Fibroblast of the conjunctiva (primary cell): ENCODE data around the gene HHATL.
A peak's percentile ranks its signal among the peaks of the same experiment; 100 is the strongest.

Experiments
- DNase-seq: peaks from one replicate; pipeline ENCODE4 v3.0.0-alpha.2; 2010; ENCODE audit warnings: low read depth

HHATL gene

GRCh38 chr3:42702066-42702951, at the start of gene HHATL:
TSS of gene HHATL (minus strand) at chr3:42702798. CDS start at chr3:42700826, 1,972 bp downstream.
- DNase-seq: no peak

GRCh38 chr3:42751609-42752008, 49.0 kb upstream of the HHATL start:
- no peak for DNase-seq

DNA sequence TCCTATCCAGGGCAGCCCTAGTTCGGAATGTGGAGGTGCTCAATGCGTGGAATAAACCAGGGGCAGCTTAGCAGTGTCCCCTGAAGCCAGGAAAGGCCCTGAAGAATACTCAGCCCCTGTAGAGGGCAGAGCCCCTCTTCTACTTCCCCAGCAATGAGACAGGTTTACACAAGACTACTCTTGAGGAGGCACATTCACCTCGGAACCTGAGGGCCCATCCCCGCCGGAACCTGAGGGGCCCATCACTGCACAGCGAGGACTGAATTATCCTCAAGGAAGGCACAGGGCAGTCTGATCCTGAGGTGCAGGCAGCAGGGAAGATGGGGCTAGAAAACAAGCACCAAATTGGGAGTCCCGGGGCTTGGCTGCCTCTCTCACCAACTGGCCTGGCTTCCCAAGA, 48.2 kb upstream of the HHATL start:
- no peak for DNase-seq

DNA sequence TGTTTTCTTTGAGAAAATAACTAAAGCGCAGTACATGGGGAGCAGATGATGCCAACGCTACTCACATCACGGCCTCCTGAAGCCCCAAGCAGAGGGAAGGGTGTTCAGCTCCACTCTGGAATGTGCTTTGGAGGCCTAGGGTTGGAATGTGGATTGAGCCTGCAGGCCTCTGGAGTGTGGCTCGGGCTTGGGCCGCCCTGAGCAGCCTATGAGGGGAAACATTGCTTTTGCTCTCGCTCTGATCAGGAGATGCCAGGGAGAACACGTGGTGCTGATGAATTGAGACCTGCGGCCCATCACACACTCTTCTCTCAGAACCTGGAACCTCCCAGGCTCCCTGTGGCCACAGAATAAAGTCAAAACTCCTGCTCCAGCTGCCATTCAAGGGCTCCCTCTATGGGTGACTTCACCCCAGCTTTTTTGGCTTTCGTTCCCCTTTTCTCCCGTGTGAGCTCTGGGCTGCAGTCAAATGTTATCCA, 47.2 kb upstream of the HHATL start:
- peak; percentile 33 for DNase-seq

GRCh38 chr3:42749025-42749752, 46.6 kb upstream of the HHATL start:
- DNase-seq: no peak

GRCh38 chr3:42747581-42747980, 45.0 kb upstream of the HHATL start:
- DNase-seq: no peak

- peak; percentile 76 for DNase-seq
These were observed 44.2 kb upstream of the HHATL start for GRCh38 chr3:42746455-42747450.

DNA sequence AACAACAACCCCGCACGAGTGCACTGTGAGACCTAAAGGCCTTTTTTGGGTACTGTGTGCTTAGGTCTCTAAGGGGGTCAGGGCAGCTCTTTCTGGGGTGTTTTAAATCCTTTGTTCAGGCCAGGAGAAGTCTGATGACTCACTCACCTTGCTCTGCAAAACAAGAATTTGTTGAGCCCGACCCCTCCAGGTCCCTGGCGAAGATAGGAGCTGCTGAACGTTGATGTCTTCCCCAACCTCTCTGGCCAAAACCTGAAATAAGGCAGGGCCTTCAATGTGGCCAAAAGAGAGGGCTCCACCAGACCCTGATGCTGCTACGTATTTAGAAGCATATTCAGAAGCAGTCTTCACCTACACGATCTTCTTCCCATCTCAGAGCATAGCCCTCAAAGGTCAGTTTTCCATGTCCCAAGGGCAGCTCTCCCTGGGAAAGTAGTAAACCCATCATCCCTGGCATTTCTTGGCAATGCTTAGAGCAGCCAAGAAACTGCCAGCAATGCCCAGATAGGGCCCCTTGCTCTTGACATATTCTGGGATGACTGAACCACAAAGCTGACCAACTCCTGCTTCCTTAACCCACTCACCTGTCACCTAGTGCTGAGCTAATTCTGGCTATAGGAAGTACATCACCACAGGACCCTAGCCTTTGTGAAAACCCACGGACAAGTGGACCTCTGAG, 43.3 kb upstream of the HHATL start:
- DNase-seq: no peak

DNA sequence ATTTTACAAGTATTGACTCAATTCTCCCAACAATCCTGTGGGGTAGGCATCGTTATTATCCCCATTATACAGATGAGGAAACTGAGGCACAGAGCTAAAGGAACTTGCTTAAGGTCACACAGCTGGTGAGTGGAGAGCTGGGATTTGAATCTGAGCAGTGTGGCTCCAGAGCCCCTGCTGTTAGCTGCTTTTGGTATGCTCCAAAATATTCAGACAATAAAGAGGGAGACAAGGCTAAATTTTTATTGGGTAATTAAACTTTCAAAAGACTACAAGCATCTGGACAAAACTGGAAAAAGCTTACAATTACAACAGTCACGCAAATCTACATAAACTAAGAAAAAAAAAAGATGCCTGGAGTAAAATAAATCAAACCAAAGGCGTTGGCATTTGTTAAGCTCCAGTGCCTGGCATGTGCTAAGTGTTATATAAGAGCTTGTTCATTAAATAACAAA, 42.7 kb upstream of the HHATL start:
- DNase-seq: no peak

- no peak for DNase-seq
These were observed 40.8 kb upstream of the HHATL start for GRCh38 chr3:42743204-42743995.

DNA sequence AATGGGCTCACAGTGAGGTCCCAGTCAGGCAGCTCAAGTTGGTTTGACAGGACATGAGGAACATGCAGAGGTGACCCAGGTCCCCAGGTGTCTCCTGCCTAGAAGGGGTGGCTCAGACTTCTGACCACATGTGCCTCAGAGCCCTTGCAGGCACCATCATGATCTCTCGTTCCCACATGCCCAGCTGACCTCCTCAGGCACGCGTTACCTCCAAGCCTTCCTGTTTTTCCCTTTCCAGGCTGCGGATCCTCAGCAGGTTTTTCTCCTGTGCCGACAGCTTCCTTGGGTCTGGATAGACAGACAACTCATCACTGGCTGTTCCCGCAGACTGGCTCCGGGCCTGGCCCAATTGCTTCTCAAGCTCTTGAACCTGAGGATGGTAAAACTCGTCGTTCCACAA, 40.1 kb upstream of the HHATL start:
- no peak for DNase-seq

DNA sequence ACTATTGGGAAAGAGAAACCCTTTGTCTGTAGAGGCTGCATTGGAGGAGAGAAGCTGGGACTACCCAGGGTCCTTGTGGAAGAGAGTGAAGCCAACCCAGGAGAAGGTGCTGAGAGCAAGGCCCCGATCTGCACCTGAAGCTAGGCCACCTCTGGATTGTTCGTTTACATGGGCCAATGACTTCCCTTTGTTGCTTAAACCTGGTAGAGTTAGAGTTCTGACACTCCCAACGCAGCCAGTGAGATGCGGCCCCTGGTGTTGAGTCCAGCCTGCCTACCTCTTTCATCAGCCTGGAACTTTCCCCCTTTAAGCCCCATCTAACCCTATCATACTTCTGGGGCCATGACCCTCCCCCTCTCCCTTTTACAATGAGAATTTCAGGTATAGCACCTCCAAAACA, 39.7 kb upstream of the HHATL start:
- DNase-seq: no peak

GRCh38 chr3:42741796-42742195, 39.2 kb upstream of the HHATL start:
- DNase-seq: no peak

- no peak for DNase-seq
These were observed 37.0 kb upstream of the HHATL start for GRCh38 chr3:42739401-42740158.

DNA sequence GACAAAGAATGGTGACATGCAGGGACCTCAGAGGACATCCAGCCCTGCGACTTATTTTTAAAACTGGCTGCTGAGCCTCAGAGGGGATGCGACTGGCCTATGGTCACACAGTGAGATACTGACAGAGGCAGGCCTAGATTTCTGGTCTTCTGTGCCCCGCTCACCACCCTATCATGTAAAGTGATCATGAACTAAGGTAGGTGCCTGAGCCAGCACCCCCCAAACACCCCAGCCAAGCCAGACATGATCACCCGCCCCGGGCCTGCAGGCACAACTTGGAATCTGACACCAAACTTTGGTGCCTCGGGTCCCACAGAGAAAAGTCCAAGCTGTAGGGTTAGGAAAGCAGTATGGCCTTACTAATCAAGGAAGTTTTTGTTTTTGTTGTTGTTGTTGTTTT, 33.9 kb upstream of the HHATL start:
- DNase-seq: no peak

- DNase-seq: no peak
These were observed 33.5 kb upstream of the HHATL start for GRCh38 chr3:42736081-42736480.

GRCh38 chr3:42735615-42736014, 33.0 kb upstream of the HHATL start:
- no peak for DNase-seq

DNA sequence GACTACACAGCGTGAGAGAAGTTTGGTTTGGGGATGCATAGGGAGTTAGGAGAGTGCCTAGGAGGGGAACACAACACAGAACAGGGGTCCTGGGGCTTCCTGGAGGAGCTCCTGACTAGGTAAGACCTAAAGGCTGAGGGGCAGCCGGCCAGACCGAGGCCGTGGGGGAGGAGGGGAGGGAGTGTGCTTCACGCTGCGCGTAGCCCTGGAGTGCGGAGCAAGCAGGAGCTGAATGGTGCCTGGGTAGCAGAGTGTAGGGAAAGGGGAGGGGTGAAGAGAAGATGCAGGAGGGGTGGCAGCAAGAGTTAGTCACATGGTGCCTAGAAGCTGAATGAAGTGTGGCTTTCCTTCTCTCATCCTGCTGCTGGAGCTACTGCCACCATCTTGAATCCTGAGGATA, 32.4 kb upstream of the HHATL start:
- DNase-seq: no peak

- DNase-seq: no peak
These were observed 31.8 kb upstream of the HHATL start for GRCh38 chr3:42734263-42734860.
